GM10248 (cell line): Measurements from ENCODE around the gene A1BG.

Experiments used
- CTCF ChIA-PET: fragments of 300-600 bp; sonication (Branson Sonifier 250); formaldehyde crosslinking; extraction: SDS; loops from one replicate; lab custom pipeline; 2021; ENCODE audit warnings: antibody characterized with exemption; lab: Yijun Ruan, JAX
- POLR2A ChIA-PET: fragments of 350-650 bp; sonication (Branson Sonifier 250); formaldehyde crosslinking; extraction: SDS; loops from one replicate; lab custom pipeline; 2020; ENCODE audit warnings: antibody characterized with exemption; lab: Yijun Ruan, JAX
- DNase-seq: peaks from one replicate; pipeline ENCODE4 v3.0.0; 2012; ENCODE audit errors: extremely low spot score
- CTCF ChIP-seq: IDR thresholded peaks from 2 replicates; pipeline ENCODE4 v1.5.1; 2012; ENCODE audit warnings: mild to moderate bottlenecking, low read depth; ENCODE audit errors: extremely low read depth, missing control alignments, control extremely low read depth

A1BG gene

GRCh38 chr19:58357481-58358145 is 4.3 kb upstream of the A1BG start:
- no peak for DNase-seq
- no peak for TF ChIP-seq CTCF
- ChIA-PET POLR2A (no interaction called here), CTCF (no interaction called here)

GRCh38 chr19:58356766-58357480 is 3.6 kb upstream of the A1BG start:
- CTCF ChIA-PET = no interaction called here
- no peak for TF ChIP-seq CTCF
- DNase-seq = no peak
- POLR2A ChIA-PET = interaction anchor here (0.6 kb wide), 1 partner anchor 205 kb away, joined by 4 read pairs; no protein-coding TSS in a partner anchor

- TF ChIP-seq CTCF = no peak
- ChIA-PET POLR2A (interaction anchor here (0.6 kb wide), 1 partner anchor 206 kb away, joined by 4 read pairs; no protein-coding TSS in a partner anchor), CTCF (no interaction called here)
- DNase-seq = no peak
These were observed 2.8 kb upstream of the A1BG start for GRCh38 chr19:58355908-58356765.

- ChIA-PET POLR2A (no interaction called here), CTCF (interaction anchor here (1.5 kb wide), 1 partner anchor 165 kb away, joined by 4 read pairs; the partner anchor contains the start of gene ZBTB45)
- no peak for DNase-seq
- no peak for TF ChIP-seq CTCF
These were observed 2.0 kb upstream of the A1BG start for GRCh38 chr19:58355215-58355796.

GRCh38 chr19:58354478-58355030 is 1.3 kb upstream of the A1BG start:
- no peak for TF ChIP-seq CTCF
- ChIA-PET POLR2A (no interaction called here), CTCF (interaction anchor here (1.5 kb wide), 1 partner anchor 165 kb away, joined by 4 read pairs; the partner anchor contains the start of gene ZBTB45)
- no peak for DNase-seq
